Heart right ventricle (tissue), 16 donors: ENCODE measurements around the gene STIM2. TPM values are rescaled to one million over a fixed set of nuclear protein-coding genes. Genes with fewer than 3 reads are reported as not detected.

Source experiments
- ATAC-seq, 8 donors: fragments of 200-7000 bp; cut with Tn5 transposase; one replicate each; pipeline ENCODE4 v1.9.1; 2020; ENCODE audit warnings: mild to moderate bottlenecking in 8 of 8, moderate library complexity in 8 of 8, moderate number of reproducible peaks in 1 of 8
- DNase-seq, 2 donors: peaks; one replicate each; pipeline ENCODE4 v3.0.0-alpha.2; 2020
- H3K27ac ChIP-seq, 10 donors: fragments of 200-600 bp; sonication (generic) in 2 of 10; one replicate each; pipeline versions ENCODE4 v1.5.0 to v1.8.0; 2020 to 2022; ENCODE audit warnings: mild to moderate bottlenecking in 3 of 10
- H3K27me3 ChIP-seq, 7 donors: fragments of 200-600 bp; one replicate each; pipeline ENCODE4 v1.8.0; 2021 to 2022; ENCODE audit warnings: mild to moderate bottlenecking in 2 of 7
- H3K36me3 ChIP-seq, 9 donors: fragments of 200-600 bp; sonication (generic) in 1 of 9; one replicate each; pipeline versions ENCODE4 v1.5.0 to v1.8.0; 2020 to 2022; ENCODE audit warnings: mild to moderate bottlenecking in 2 of 9
- H3K4me1 ChIP-seq, 9 donors: fragments of 200-600 bp; sonication (generic) in 1 of 9; one replicate each; pipeline versions ENCODE4 v1.5.0 to v1.8.0; 2020 to 2022; ENCODE audit warnings: mild to moderate bottlenecking in 4 of 9
- H3K4me3 ChIP-seq, 10 donors: fragments of 200-600 bp; sonication (generic) in 2 of 10; one replicate each; pipeline versions ENCODE4 v1.5.0 to v1.8.0; 2020 to 2022; ENCODE audit warnings: mild to moderate bottlenecking in 7 of 10, moderate library complexity in 2 of 10
- H3K9me3 ChIP-seq, 11 donors: fragments of 200-600 bp in 10 of 11; sonication (generic) in 2 of 11; one replicate each; pipeline versions ENCODE4 v1.5.0 to v1.8.0; 2013 to 2022; ENCODE audit warnings: mild to moderate bottlenecking in 2 of 11, control low read depth in 1 of 11, moderate library complexity in 1 of 11
- CTCF ChIP-seq, 9 donors: fragments of 200-600 bp; sonication (generic) in 2 of 9; IDR thresholded peaks; one replicate each; pipeline versions ENCODE4 v1.5.0 to v1.8.0; 2021 to 2022; ENCODE audit warnings: antibody characterized with exemption in 9 of 9, mild to moderate bottlenecking in 5 of 9, moderate library complexity in 1 of 9
- WGBS, 2 donors: extraction: QIAGEN DNeasy Blood & Tissue Kit; methylation state at CpG; one replicate each; pipeline ENCODE4 v1.1.7; 2013; ENCODE audit warnings: inconsistent platforms in 1 of 2; 5-methylcytosine and 5-hydroxymethylcytosine counted together
- intact Hi-C, 10 donors: fragments of 100-400 bp; cut with DNase I; formaldehyde crosslinking; loops; one replicate each; pipeline versions ENCODE4 v1.11.1 to v1.14.2; 2022
- polyA plus RNA-seq, 2 donors: library from polyadenylated mRNA; stranded (reverse); fragments of 200-250 nt; gene quantifications; one replicate each; pipeline ENCODE4 v1.2.3, GENCODE V29; 2013
- total RNA-seq, 10 donors: library from RNA; stranded (reverse); fragmentation: NEBNext Ultra II Directional in 3 of 10; extraction: Animal tissue kit (Norgen Biotek cat#: 25700) in 3 of 10; gene quantifications; one replicate each; pipeline versions ENCODE4 v1.2.1 to v1.2.4, GENCODE V29; 2021 to 2023
- donor health status: Arrhythmogenic right ventricular cardiomyopathy.
- donor health status: ischemic (EF 13 %, LVEDD 7.1; RV severe dilation, severe dysfunction).
- donor health status: healthy with polysubstance abuse.
- donor health status: DM: no; HTN: yes; CAD: no.
- donor health status: DM: no; HTN: no; CAD: no.
- donor health status: ischemic (EF 25% LVEDD 6.9; RV normal size, moderate dysfunction).
- donor health status: ischemic (EF 25% LVEDD 5.7; RV mildly dilated, moderate dysfunction).
- donor health status: healthy.
- donor health status: DM: yes; HTN: yes; CAD: no.
- donor health status: Ischemic cardiomyopathy.
- donor health status: ischemic (EF 35%, LVEDD 5.7; RV mildly dilated, moderate dysfunction).
- donor health status: nonischemic (EF 11% LVEDD 7.7; RV severe dilation, severe dysfunction).
- donor health status: DM: yes; HTN: yes; CAD: no.
- donor health status: PGD.
- donor health status: ischemic (EF 29% LVEDD 5.4; RV normal size, mild dysfunction).
- donor health status: nonischemic (EF 23%, LVEDD 6.1; RV moderate dilation, normal function).

Gene STIM2
- total and polyA plus RNA-seq, 12 donors: 5.2 to 13.5 (median 9.6) TPM

GRCh38 chr4:26885912-26886274, 25.3 kb downstream of the STIM2 start:
- Histone ChIP-seq H3K36me3 (no peaks in the 10 kb centered on the region), H3K27ac (peak overlapping the region in 1 of 10 donors; percentile 86), H3K4me1 (peaks cover 0 to 48% (median 12%) of the 10 kb centered on the region in 9 donors), H3K9me3 (no peaks in the 10 kb centered on the region), H3K27me3 (no peaks in the 10 kb centered on the region), H3K4me3 (peak overlapping the region in 1 of 10 donors; percentile 5)
- 75 to 76% methylated on average over 2 of the region's 2 CpGs for WGBS, 2 donors
- TF ChIP-seq CTCF (IDR thresholded peaks at IDR 0.05): no peak
- DNase-seq: no peak
- intact Hi-C loops: no loop called here
- ATAC-seq: peak in 7 of 8 donors; percentile 51 to 81 (median 65)

- 42 to 61% methylated on average over 3 of the region's 3 CpGs for WGBS, 2 donors
- H3K4me1 ChIP-seq: peaks cover 0 to 48% (median 12%) of the 10 kb centered on the region in 9 donors
Observed at GRCh38 chr4:26887143-26887542, 26.5 kb downstream of the STIM2 start.

GRCh38 chr4:26887809-26888208, 27.2 kb downstream of the STIM2 start:
- intact Hi-C loops: no loop called here
- WGBS, 2 donors: 81 to 84% methylated on average over 2 of the region's 2 CpGs
- Histone ChIP-seq H3K4me1 (peaks cover 0 to 48% (median 12%) of the 10 kb centered on the region in 9 donors), H3K9me3 (no peaks in the 10 kb centered on the region), H3K4me3 (no peak overlapping the region), H3K27me3 (no peaks in the 10 kb centered on the region), H3K27ac (peak overlapping the region in 1 of 10 donors; percentile 86), H3K36me3 (no peaks in the 10 kb centered on the region)
- TF ChIP-seq CTCF (IDR thresholded peaks at IDR 0.05): no peak
- DNase-seq (no peak), ATAC-seq (no peak)

More at GRCh38 chr4:26887143-26887542, 26.5 kb downstream of the STIM2 start:
- peak overlapping the region in 1 of 10 donors; percentile 86 for H3K27ac ChIP-seq
- H3K36me3 ChIP-seq: no peaks in the 10 kb centered on the region
- intact Hi-C loops: no loop called here
- TF ChIP-seq CTCF (IDR thresholded peaks at IDR 0.05): no peak
- H3K9me3 ChIP-seq: no peaks in the 10 kb centered on the region
- DNase-seq (no peak), ATAC-seq (no peak)
- no peak overlapping the region for H3K4me3 ChIP-seq
- no peaks in the 10 kb centered on the region for H3K27me3 ChIP-seq

GRCh38 chr4:26889356-26889755, 28.7 kb downstream of the STIM2 start:
- no peak for TF ChIP-seq CTCF (IDR thresholded peaks at IDR 0.05)
- H3K4me3 ChIP-seq: no peak overlapping the region
- DNase-seq (no peak), ATAC-seq (no peak)
- peaks cover 0 to 41% (median 8%) of the 10 kb centered on the region in 9 donors for H3K4me1 ChIP-seq
- H3K27me3 ChIP-seq: no peaks in the 10 kb centered on the region
- H3K27ac ChIP-seq: no peak overlapping the region
- 88 to 91% methylated on average over 3 of the region's 3 CpGs for WGBS, 2 donors
- intact Hi-C loops: no loop called here
- no peaks in the 10 kb centered on the region for H3K36me3 ChIP-seq
- H3K9me3 ChIP-seq: no peaks in the 10 kb centered on the region
